Esophagus muscularis mucosa (tissue), 4 donors: ENCODE measurements around the gene MAD1L1.

Experiments used
- CTCF ChIP-seq, 3 experiments: fragments of 200-600 bp in 2 of 3; fragments of 450-650 bp in 1 of 3; sonication (generic) in 2 of 3; IDR thresholded peaks; one replicate each; pipeline ENCODE4 v1.5.1; 2017 to 2019; ENCODE audit warnings: antibody characterized with exemption in 3 of 3, mild to moderate bottlenecking in 2 of 3, moderate library complexity in 1 of 3
- EP300 ChIP-seq: sonication (generic); formaldehyde crosslinking; IDR thresholded peaks from one replicate; pipeline ENCODE4 v1.6.1; 2017; ENCODE audit warnings: antibody characterized with exemption
- POLR2A ChIP-seq: fragments of 450-650 bp; IDR thresholded peaks from one replicate; pipeline ENCODE4 v1.6.1; 2017; ENCODE audit warnings: antibody characterized with exemption, moderate library complexity, mild to moderate bottlenecking, low read depth
- POLR2AphosphoS5 ChIP-seq, 2 donors: sonication (generic); formaldehyde crosslinking; IDR thresholded peaks; one replicate each; pipeline ENCODE4 v1.6.1; 2017; ENCODE audit warnings: antibody characterized with exemption in 2 of 2

DNA sequence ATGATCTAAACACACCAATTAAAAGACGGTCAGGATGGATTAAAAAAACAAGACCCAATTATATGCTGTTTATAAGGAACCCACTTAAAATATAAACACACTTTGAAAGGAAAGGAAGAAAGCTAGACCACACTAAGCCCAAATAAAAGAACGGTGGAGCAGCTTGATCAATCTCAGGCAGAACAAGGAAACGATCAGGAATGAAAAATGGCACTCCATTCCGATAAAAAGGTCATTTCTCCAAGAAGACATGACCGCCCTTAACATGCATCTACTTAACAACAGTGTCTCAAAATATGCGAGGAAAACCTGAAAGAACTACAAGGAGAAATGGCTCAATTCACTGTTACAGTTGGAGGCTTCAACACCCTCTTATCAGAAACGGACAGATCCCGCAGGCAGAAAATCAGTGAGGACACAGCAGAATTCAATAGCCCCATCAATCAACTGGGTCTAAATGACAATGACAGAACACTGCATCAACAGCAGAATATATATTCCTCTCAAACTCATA lies 210.0 kb downstream of the MAD1L1 start:
- TF ChIP-seq CTCF (IDR thresholded peaks at IDR 0.05), result no peak
- TF ChIP-seq POLR2A, result no peak
- TF ChIP-seq EP300, result no peak
- TF ChIP-seq POLR2AphosphoS5 (IDR thresholded peaks at IDR 0.05), result no peak
